AG09319 (cell line): Measurements from ENCODE around the gene PIP5K1C.

Source experiments
- DNase-seq: peaks from one replicate; pipeline ENCODE4 v3.0.0-alpha.2; 2010; ENCODE audit warnings: low read depth; ENCODE audit errors: extremely low read depth
- TF ChIP-seq, protein P1 (sequence below): IDR thresholded peaks from 2 replicates; pipeline ENCODE4 v1.5.1; 2011; ENCODE audit warnings: low read depth, mild to moderate bottlenecking, inconsistent platforms, low read length, moderate library complexity

The PIP5K1C gene

DNA sequence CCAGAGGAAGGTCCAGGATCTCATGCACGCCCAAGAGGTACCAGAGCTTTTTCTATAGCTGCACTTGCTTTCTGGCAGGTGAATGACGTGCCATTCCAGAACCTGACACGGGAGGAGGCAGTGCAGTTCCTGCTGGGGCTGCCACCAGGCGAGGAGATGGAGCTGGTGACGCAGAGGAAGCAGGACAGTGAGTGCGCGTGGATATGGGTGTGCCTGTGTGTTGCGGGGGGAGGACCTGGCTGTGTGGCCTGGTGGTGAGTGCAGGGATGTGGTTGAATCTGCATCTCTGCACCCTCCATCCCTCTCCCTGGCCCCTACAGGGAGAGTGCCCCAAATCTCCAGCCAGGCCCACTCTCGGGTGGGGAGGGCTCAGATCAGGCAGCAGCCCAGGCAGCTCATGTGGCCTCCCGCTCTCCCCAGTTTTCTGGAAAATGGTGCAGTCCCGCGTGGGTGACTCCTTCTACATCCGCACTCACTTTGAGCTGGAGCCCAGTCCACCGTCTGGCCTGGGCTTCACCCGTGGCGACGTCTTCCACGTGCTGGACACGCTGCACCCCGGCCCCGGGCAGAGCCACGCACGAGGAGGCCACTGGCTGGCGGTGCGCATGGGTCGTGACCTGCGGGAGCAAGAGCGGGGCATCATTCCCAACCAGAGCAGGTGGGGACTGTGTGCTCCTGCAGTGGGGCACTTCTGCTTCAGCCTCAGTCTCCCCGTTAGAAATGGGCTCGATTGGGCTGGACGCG, 38.4 kb upstream of the PIP5K1C start:
- TF ChIP-seq, protein P1, sequence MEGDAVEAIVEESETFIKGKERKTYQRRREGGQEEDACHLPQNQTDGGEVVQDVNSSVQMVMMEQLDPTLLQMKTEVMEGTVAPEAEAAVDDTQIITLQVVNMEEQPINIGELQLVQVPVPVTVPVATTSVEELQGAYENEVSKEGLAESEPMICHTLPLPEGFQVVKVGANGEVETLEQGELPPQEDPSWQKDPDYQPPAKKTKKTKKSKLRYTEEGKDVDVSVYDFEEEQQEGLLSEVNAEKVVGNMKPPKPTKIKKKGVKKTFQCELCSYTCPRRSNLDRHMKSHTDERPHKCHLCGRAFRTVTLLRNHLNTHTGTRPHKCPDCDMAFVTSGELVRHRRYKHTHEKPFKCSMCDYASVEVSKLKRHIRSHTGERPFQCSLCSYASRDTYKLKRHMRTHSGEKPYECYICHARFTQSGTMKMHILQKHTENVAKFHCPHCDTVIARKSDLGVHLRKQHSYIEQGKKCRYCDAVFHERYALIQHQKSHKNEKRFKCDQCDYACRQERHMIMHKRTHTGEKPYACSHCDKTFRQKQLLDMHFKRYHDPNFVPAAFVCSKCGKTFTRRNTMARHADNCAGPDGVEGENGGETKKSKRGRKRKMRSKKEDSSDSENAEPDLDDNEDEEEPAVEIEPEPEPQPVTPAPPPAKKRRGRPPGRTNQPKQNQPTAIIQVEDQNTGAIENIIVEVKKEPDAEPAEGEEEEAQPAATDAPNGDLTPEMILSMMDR, result no peak
- DNase-seq, result no peak

GRCh38 chr19:3737487-3738205, 37.4 kb upstream of the PIP5K1C start:
- TF ChIP-seq, protein P1, result no peak
- no peak for DNase-seq

- TF ChIP-seq, protein P1, result no peak
- no peak for DNase-seq
Observed at GRCh38 chr19:3736106-3736724, 35.9 kb upstream of the PIP5K1C start.

- TF ChIP-seq, protein P1, result no peak
- no peak for DNase-seq
Observed at GRCh38 chr19:3734310-3734600, 34.0 kb upstream of the PIP5K1C start.

GRCh38 chr19:3733549-3734309, 33.5 kb upstream of the PIP5K1C start:
- no peak for DNase-seq

DNA sequence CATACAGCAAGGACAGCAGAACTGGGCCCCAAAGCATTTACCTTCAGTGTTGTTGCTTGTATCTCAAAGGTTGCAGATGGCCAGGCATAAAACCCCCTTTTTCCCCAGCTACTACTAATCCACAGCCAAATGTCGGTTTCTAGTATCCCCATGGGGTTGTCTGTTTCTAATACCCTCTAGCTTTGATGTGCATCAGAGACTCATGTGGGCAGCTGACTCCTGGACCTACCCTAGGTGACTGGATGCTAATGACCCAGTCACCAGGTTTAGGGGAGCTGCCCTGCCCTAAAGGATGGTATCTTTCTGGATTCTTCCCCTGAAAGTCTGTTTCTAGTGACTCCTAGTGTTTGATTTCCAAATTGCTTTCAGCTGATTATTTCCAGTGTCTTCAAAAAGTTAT, 31.8 kb upstream of the PIP5K1C start:
- DNase-seq, result no peak
- TF ChIP-seq, protein P1, result no peak

More at GRCh38 chr19:3733549-3734309, 33.5 kb upstream of the PIP5K1C start:
- TF ChIP-seq, protein P1, result no peak
